ENCODE results near the gene SRSF6. TPM values are rescaled to one million over a fixed set of nuclear protein-coding genes. Genes with fewer than 3 reads are reported as not detected.
"Not testable (repeated sequence)": the region's sequence is repeated elsewhere in the genome, so short reads cannot be mapped to it uniquely, and the experiment has no call there.

The SRSF6 gene
- total and polyA plus RNA-seq, 10 of the 15 experiments (the other 5 are each of a cell fraction or from before 2014, with no cell fraction given): 57.2 to 191 (median 108) TPM

DNA sequence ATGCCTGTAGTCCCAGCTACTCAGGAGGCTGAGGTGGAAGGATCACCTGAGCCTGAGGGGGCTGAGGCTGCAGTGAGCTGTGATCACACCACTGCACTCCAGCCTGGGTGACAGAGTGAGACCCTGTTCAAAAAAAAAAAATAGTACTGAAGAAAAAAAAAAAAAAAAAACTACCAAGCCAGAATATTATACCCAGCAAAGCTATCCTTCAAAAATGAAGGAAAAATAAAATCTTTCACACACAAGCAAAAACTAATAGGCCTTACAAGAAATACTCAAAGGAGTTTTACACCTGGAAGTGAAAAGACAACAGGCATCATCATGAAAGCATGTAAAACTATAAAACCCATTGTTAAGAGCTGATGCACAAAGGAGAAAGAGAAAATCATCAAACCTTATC is 37.5 kb upstream of the SRSF6 start:
- ATAC-seq (no peak), DNase-seq (ENCODE audit: low read depth, low spot score) (no peak), FAIRE-seq (no peak)
- SMC1A ChIA-PET (ENCODE audit: uncharacterized antibody, unreplicated experiment): interaction anchor here (0.7 kb wide), 1 partner anchor 164 kb away, joined by 3 read pairs; no protein-coding TSS in a partner anchor
- intact Hi-C loops (cut with micrococcal nuclease; ENCODE audit: unreplicated experiment) (no loop called here), in situ Hi-C loops (cut with MboI) (no loop called here)
- no peak overlapping the region for H2AFZ ChIP-seq (ENCODE audit: control insufficient read depth, low read depth, low read length)
- TF ChIP-seq ATF2 (IDR thresholded peaks at IDR 0.05; ENCODE audit: low read length): no peak
- no peak for TF ChIP-seq SREBF1 (IDR thresholded peaks at IDR 0.05; ENCODE audit: low read length)
- no peak for TF ChIP-seq KLF5 (IDR thresholded peaks at IDR 0.05; ENCODE audit: partially characterized antibody)
- TF ChIP-seq NBN (IDR thresholded peaks at IDR 0.05): no peak
- no peak for TF ChIP-seq TCF3 (IDR thresholded peaks at IDR 0.05; ENCODE audit: borderline replicate concordance, insufficient read depth, low read depth, low read length)
- TF ChIP-seq NKRF (conservative IDR thresholded peaks at IDR 0.05): no peak
- TF ChIP-seq DPF2 (IDR thresholded peaks at IDR 0.05): no peak
- TF ChIP-seq EGR1 (IDR thresholded peaks at IDR 0.05; ENCODE audit: borderline replicate concordance in 1 of 2, low read depth in 2 of 2, low read length in 2 of 2): no peak
- no peak for TF ChIP-seq CBX5 (IDR thresholded peaks at IDR 0.05; ENCODE audit: low read depth)
- no peak for TF ChIP-seq NFYA (IDR thresholded peaks at IDR 0.05; ENCODE audit: borderline replicate concordance, low read depth, low read length)
- TF ChIP-seq HDAC2 (IDR thresholded peaks at IDR 0.05): no peak
- H3K9ac ChIP-seq (ENCODE audit: control insufficient read depth, insufficient read depth, low read length): no peak overlapping the region
- peaks cover 2% of the 10 kb centered on the region; the same call in 1 of the 3 replicates for H3K9me3 ChIP-seq (replicated peaks; ENCODE audit: control insufficient read depth, insufficient read depth, low read length)
- no peaks in the 10 kb centered on the region for H4K20me1 ChIP-seq (ENCODE audit: control insufficient read depth, insufficient read depth)
- H3K36me3 ChIP-seq (ENCODE audit: control insufficient read depth in 2 of 2, insufficient read depth in 2 of 2, low read length in 1 of 2): no peaks in the 10 kb centered on the region
- no TSS peak for BruUV-seq (replicated peaks)
- POLR2A ChIA-PET: no interaction called here
- no peak overlapping the region for H3K27ac ChIP-seq (ENCODE audit: control insufficient read depth, insufficient read depth)
- H3K4me1 ChIP-seq (ENCODE audit: control insufficient read depth, insufficient read depth, low read length): no peaks in the 10 kb centered on the region
- H3K79me2 ChIP-seq (ENCODE audit: control insufficient read depth, insufficient read depth, low read length): no peaks in the 10 kb centered on the region
- peaks cover 0 to 2% of the 10 kb centered on the region in 2 experiments; a peak in 2 of 4 replicates for H3K27me3 ChIP-seq (replicated peaks in 1 of 2; ENCODE audit: control insufficient read depth in 2 of 2, insufficient read depth in 2 of 2, low read length in 1 of 2)
- H3K4me3 ChIP-seq: no peak overlapping the region
- RAD21 ChIA-PET (ENCODE audit: unreplicated experiment): no interaction called here
- CTCF ChIA-PET: no interaction called here
- H3K4me2 ChIP-seq (ENCODE audit: control insufficient read depth, insufficient read depth): no peak overlapping the region

DNA sequence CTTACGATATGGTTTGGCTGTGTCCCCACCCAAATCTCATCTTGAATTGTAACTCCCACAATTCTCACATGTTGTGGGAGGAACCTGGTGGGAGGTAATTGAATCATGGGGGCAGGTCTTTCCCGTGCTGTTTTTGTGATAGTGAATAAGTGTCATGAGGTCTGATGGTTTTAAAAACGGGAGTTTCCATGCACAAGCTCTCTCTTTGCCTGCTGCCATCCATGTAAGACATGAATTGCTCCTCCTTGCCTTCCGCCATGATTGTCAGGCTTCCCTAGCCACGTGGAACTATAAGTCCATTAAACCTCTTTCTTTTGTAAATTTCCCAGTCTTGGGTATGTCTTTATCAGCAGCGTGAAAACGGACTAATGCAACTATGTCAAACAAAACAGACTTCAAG is 36.8 kb upstream of the SRSF6 start:
- H2AFZ ChIP-seq (ENCODE audit: control insufficient read depth, low read depth, low read length); in situ Hi-C loops (cut with MboI); POLR2A ChIA-PET; DNase-seq (ENCODE audit: low read depth, low spot score); RAD21 ChIA-PET (ENCODE audit: unreplicated experiment); H4K20me1 ChIP-seq (ENCODE audit: control insufficient read depth, insufficient read depth); H3K79me2 ChIP-seq (ENCODE audit: control insufficient read depth, insufficient read depth, low read length); H3K9ac ChIP-seq (ENCODE audit: control insufficient read depth, insufficient read depth, low read length); H3K9me3 ChIP-seq (replicated peaks; ENCODE audit: control insufficient read depth, insufficient read depth, low read length); FAIRE-seq; BruUV-seq (replicated peaks); CTCF ChIA-PET; H3K4me3 ChIP-seq; SMC1A ChIA-PET (ENCODE audit: uncharacterized antibody, unreplicated experiment); ATAC-seq; intact Hi-C loops (cut with micrococcal nuclease; ENCODE audit: unreplicated experiment); H3K27me3 ChIP-seq (replicated peaks in 1 of 2; ENCODE audit: control insufficient read depth in 2 of 2, insufficient read depth in 2 of 2, low read length in 1 of 2); H3K4me2 ChIP-seq (ENCODE audit: control insufficient read depth, insufficient read depth); H3K4me1 ChIP-seq (ENCODE audit: control insufficient read depth, insufficient read depth, low read length); H3K36me3 ChIP-seq (ENCODE audit: control insufficient read depth in 2 of 2, insufficient read depth in 2 of 2, low read length in 1 of 2); H3K27ac ChIP-seq (ENCODE audit: control insufficient read depth, insufficient read depth): not testable (repeated sequence)
- WGBS (ENCODE audit: insufficient coverage, insufficient replicate concordance, low lambda C conversion rate, missing lambda C conversion rate): 51% methylated on average over 7 of the region's 7 CpGs
